8988T (cell line): ENCODE measurements around the gene SUPT20H.

Experiments used
- DNase-seq: peaks from one replicate; pipeline ENCODE4 v3.0.0; 2011

SUPT20H gene

GRCh38 chr13:37058910-37059847 lies at the start of gene SUPT20H:
TSS of gene SUPT20H (minus strand) at chr13:37059688. CDS start at chr13:37051490, 8,198 bp downstream.
- peak; percentile 53 for DNase-seq

GRCh38 chr13:37109051-37109678 lies 49.7 kb upstream of the SUPT20H start:
- DNase-seq, result no peak

DNA sequence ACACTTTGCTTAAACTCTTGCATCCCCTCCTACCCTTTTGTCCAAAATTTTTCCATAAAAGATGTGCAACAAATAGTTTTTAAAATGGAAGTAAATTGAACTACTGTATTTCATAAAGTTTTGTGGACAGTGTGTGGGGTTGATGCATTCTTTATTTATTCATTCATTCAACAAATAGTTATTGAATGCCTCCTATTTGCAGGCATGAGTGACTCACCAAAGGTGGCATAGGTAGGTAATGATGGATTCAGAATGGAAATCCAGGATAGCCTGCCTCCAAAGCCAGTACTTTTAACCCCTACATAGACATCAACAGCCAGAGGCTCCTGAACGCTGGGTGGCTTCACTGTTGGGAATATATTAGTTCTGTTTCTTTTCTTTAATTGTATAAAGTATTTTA lies 48.4 kb upstream of the SUPT20H start:
- DNase-seq, result no peak

GRCh38 chr13:37107456-37107855 lies 48.0 kb upstream of the SUPT20H start:
- DNase-seq, result no peak

DNA sequence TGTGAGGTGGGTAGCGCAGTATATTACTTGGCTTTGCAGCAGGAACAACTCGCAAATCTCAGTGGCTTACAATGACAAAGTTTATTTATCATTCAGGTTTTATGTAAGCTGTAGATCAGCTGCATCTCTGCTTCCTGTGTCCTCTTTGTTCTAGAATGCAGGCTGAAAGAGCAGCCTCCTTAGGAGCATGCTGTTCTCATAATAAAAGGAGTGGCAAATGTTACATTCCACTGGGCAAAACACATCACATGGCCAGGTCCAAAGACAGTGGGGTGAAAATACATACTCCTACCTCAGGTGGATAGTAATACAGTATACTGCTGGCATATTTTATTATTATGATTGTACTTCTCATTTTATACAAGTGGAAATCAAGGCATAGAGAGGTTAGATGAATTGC lies 47.2 kb upstream of the SUPT20H start:
- DNase-seq, result no peak

- DNase-seq, result no peak
Measured at GRCh38 chr13:37105251-37105714, 45.8 kb upstream of the SUPT20H start, which contains the start of gene CSNK1A1L. TSS of gene CSNK1A1L (minus strand) at chr13:37105664. CDS start at chr13:37105256, 408 bp downstream.

- DNase-seq, result no peak
Measured at GRCh38 chr13:37102896-37103295, 43.4 kb upstream of the SUPT20H start.

DNA sequence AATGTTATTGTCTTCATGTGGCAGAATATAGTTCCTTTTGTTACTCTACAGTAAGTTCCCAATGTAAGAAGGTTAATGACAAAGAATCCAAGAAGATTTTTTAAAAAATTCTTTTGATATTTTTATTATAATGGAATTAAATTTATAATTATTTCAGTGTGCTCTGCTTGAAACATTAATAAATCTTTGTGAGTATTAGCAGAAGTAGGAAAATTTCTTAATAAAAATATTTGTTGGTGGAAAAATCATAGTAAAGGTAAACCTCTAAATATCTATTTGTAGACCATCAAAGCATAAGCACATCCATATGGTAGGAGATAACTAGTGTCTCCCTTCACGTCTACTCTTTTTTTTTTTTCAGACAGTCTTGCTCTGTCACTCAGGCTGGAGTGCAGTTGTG lies 41.7 kb upstream of the SUPT20H start:
- no peak for DNase-seq

DNA sequence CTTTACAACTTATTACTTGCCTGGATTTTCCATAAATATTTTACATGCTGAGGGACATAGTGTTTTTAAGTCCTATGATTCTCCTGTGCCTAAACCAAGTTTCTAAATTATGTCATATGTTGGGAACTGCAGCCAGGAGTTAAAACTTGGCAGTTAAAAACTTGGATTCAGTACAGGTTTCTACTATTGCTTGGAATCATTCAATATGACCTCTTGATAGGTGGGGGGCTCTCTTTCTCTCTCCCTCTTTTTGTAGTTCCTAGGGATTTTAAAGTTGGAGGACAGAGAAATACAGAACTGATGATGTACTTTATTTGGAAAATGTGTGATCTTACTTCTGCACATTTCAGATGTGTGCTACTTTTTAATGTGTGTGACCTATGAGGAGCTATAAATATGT lies 41.2 kb upstream of the SUPT20H start:
- DNase-seq, result no peak

GRCh38 chr13:37097076-37097475 lies 37.6 kb upstream of the SUPT20H start:
- no peak for DNase-seq

GRCh38 chr13:37094840-37095239 lies 35.4 kb upstream of the SUPT20H start:
- DNase-seq, result no peak

DNA sequence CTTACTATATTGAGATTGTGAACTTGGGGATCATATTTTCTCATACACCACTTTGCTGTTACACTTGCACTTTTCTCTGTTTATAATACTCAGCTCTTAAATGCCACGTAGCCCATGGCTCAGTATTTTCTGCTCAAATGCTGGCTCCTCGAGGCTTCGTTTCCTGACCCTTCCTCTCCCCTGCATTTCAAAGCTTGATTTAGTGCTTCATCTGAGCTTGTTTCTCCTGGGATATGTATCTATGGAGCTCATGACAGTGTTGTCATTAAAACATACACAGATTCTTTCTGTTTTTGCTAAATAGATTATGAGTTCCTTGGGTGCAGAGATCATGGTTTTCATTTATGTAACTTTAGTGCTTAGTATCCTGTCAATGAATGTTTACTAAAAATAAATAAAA lies 34.6 kb upstream of the SUPT20H start:
- no peak for DNase-seq

DNA sequence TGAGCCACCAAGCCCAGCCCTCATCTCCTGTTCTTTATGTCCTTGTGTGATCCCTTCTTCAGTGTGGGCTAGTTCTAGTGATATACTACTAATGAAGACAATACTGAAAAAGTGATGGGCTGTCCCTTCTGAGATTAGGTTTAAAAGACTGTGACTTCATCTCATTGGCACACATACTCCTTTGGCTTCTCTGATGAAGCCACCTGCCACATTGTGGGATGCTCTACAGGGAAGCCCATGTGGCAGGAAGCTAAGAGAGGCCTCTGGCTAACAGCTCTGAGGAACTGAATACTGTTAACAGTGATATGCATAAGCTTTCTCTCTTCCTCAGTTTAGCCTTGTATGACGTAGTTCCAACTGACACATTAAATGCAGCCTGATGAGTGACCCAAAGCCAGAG lies 32.3 kb upstream of the SUPT20H start:
- no peak for DNase-seq

DNA sequence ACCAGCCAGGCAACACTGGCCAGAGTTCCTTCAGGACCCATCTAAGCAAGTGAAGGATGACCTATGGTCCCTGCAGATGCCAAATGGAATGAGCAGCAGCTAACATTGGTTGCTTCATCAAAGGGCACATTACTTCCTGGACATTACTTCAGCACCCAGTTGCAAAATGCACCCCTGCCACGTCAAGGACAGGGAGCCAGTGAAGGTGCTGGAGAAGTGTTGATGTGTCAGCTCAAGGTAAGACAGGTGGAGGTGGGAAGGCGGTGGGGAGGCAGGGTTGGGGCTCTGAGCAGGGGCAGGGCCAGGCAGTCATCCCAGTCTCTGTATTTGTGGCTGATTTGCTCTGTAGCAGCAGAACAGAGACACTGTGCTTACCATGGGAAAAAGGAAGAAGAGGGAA lies 31.4 kb upstream of the SUPT20H start:
- DNase-seq, result no peak

- no peak for DNase-seq
Measured at GRCh38 chr13:37089495-37089894, 30.0 kb upstream of the SUPT20H start.

DNA sequence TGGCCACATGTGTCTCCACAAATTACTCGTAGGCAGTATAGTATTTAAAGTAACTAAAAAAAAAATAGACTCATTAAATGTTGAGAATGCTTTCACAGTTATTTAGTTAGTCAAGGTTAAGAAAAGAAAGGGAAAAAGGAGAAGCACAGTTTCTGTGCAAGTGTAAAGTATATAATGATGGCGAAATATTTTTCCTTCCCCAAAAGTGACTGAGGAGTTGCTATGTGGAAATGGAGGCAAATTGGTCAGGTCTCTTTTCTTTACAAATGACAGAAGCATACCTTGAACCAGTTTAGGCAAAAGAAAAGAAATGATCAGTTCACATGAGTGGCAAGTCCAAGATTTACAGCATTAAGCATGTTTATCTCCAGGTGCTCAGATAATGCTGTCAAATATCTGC lies 28.0 kb upstream of the SUPT20H start:
- no peak for DNase-seq

GRCh38 chr13:37085606-37086005 lies 26.1 kb upstream of the SUPT20H start:
- no peak for DNase-seq

- no peak for DNase-seq
Measured at GRCh38 chr13:37076818-37077217, 17.3 kb upstream of the SUPT20H start.

GRCh38 chr13:37075164-37075563 lies 15.7 kb upstream of the SUPT20H start:
- no peak for DNase-seq

DNA sequence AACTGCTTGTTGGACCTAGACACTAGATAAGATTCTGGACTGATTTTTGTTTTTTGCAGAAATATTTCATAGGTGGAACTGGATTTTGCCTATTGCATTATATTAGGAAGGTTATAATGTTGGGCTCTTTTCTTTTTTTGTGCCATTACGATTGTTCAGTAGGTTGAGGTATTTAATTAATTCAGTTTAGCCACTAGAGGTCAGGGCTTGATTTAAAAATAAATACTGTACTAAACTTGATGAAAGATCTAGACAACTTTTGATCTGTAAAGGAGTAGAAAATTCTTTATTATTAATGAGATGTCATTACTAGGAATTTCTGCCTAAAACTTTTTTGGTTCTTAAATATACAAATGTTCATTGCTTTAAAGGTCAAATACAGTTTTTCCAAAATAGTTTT lies 15.2 kb upstream of the SUPT20H start:
- no peak for DNase-seq

DNA sequence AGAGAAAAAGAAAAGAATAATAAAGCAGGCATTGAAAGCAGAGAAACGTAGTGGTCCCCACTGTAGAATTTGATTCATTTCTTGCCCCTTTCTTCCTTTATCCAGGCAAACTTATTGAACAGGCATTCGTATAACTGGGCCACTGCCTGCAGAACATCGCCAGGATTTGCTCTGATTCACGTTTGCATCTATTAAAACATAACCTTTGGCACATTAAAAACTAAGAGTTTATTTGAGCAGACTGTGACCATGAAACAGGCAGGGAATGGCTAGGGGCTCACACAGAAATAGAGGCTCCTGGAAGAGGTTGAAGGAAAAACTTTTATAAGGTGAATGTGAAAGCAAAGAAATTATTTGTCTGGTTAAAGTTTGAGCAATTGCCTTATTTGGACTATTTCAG lies 12.5 kb upstream of the SUPT20H start:
- DNase-seq, result no peak

DNA sequence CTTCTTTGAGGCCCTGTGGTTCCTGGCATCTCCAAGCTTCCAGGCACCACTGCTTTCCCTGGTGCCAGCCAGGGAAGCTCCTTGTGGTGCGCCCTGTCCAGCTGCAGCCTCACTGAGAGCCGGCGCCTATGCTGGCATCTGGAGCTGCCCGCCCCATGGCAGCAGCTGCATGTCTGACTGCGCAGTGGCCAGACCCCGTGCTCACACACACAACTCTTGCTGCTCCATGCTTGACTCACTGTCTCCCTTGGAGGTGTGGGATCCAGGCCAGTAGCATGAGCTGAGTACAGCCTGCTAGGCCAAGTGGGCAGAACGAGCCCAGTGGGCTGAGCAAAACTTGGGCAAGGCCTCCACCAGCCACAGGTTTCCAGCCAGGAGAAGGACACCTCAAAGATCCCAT lies 11.5 kb upstream of the SUPT20H start:
- no peak for DNase-seq

DNA sequence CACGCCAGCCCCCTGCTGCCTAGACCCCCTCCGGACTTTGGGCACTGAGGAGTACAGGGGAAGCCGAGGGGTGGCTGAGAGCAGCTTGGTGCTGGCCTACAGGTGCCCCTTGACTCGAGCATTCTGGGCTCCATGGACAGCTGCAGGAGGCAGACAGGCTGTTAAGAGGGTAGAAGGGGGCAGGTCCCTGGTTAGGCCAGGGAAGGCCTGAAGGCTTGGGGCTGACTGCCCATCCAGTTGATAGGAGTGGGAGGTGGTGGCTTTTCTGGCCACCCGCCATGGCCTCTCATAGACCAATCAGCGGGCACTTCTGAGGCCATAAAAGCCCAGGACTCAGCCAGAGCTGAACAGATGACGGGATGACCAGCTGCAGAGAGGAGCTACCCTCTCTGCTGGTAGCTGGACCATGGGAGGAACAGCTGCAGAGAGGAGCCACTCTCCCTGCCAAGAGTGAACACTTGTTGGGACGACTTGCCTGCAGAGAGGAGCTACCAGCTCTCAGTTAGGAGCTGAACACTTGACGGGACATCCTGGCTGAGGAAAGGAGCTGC lies 10.7 kb upstream of the SUPT20H start:
- DNase-seq, result no peak

- no peak for DNase-seq
Measured at GRCh38 chr13:37069597-37070103, 10.2 kb upstream of the SUPT20H start.
